ENCODE results near the gene DUSP18. TPM values are rescaled to one million over a fixed set of nuclear protein-coding genes. Genes with fewer than 3 reads are reported as not detected.
"Not testable (repeated sequence)": the region's sequence is repeated elsewhere in the genome, so short reads cannot be mapped to it uniquely, and the experiment has no call there.

Gene DUSP18
- total RNA-seq, 4 donors from 2014 or later = 5.8 to 18.0 (median 8.2) TPM

GRCh38 chr22:30628491-30628890, 39.2 kb downstream of the DUSP18 start:
- DNase-seq (ENCODE audit: low spot score) (no peak), ATAC-seq (ENCODE audit: low FRiP score) (no peak)
- no peak for TF ChIP-seq CTCF (IDR thresholded peaks at IDR 0.05)

- ATAC-seq (ENCODE audit: low FRiP score) = no peak
Measured at GRCh38 chr22:30627471-30627870, 40.2 kb downstream of the DUSP18 start.

GRCh38 chr22:30626413-30626812, 41.3 kb downstream of the DUSP18 start:
- TF ChIP-seq CTCF (IDR thresholded peaks at IDR 0.05) = no peak
- ATAC-seq (ENCODE audit: low FRiP score) = no peak
- DNase-seq (ENCODE audit: low spot score) = no peak

More at GRCh38 chr22:30627471-30627870, 40.2 kb downstream of the DUSP18 start:
- no peak for DNase-seq (ENCODE audit: low spot score)
- TF ChIP-seq CTCF (IDR thresholded peaks at IDR 0.05) = no peak

GRCh38 chr22:30619909-30620308, 47.8 kb downstream of the DUSP18 start:
- DNase-seq (ENCODE audit: low spot score); ATAC-seq (ENCODE audit: low FRiP score): not testable (repeated sequence)

- DNase-seq (ENCODE audit: low spot score) (no peak), ATAC-seq (ENCODE audit: low FRiP score) (no peak)
- no peak for TF ChIP-seq CTCF (IDR thresholded peaks at IDR 0.05)
Measured at GRCh38 chr22:30617819-30618218, 49.9 kb downstream of the DUSP18 start.

GRCh38 chr22:30615543-30615954, 52.1 kb downstream of the DUSP18 start:
- TF ChIP-seq CTCF (IDR thresholded peaks at IDR 0.05) = no peak
- DNase-seq (ENCODE audit: low spot score) (no peak), ATAC-seq (ENCODE audit: low FRiP score) (no peak)

- ATAC-seq (ENCODE audit: low FRiP score) (no peak), DNase-seq (ENCODE audit: low spot score) (no peak)
- no peak for TF ChIP-seq CTCF (IDR thresholded peaks at IDR 0.05)
Measured at GRCh38 chr22:30614879-30615278, 52.8 kb downstream of the DUSP18 start.

- TF ChIP-seq CTCF (IDR thresholded peaks at IDR 0.05) = no peak
- no peak for ATAC-seq (ENCODE audit: low FRiP score)
- DNase-seq (ENCODE audit: low spot score) = no peak
Measured at GRCh38 chr22:30614268-30614667, 53.4 kb downstream of the DUSP18 start.

Measured in omental fat pad (tissue), 4 donors.